ENCODE measurements around the gene USP50. TPM values are rescaled to one million over a fixed set of nuclear protein-coding genes. Genes with fewer than 3 reads are reported as not detected.

Gene USP50
- total RNA-seq, 4 donors from 2014 or later, result not detected

DNA sequence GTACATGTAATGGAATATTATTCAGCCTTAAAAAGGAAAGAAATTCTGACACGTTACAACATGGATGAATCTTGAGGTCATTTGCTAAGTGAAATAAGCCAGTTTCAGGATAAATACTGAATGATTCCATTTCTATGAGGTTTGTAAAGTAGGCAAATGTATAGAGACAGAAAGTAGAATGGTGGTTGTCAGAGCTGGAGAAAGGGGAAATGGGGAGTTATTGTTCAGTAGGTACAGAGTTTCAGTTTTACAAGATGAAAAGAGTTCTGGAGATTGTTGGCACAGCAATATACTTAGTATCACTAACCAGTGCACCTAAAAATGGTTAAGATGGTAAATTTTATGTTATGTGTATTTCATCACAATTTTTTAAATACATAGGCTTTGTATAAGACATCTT lies 61.7 kb downstream of the USP50 start:
- intact Hi-C loops (cut with DNase I; ENCODE audit: low total_unique reads), result no loop called here
- TF ChIP-seq POLR2A (IDR thresholded peaks at IDR 0.05) (no peak), CTCF (IDR thresholded peaks at IDR 0.05) (no peak)
- H3K4me3 ChIP-seq (ENCODE audit: low read depth, poor library complexity, severe bottlenecking), result no peak overlapping the region
- DNase-seq (ENCODE audit: low spot score in 2 of 2), result no peak
- 91 to 100% methylated on average over 1 of the region's 1 CpG for WGBS, 2 donors

- intact Hi-C loops (cut with DNase I; ENCODE audit: low total_unique reads), result no loop called here
- DNase-seq (ENCODE audit: low spot score in 2 of 2), result no peak
- no peak overlapping the region for H3K4me3 ChIP-seq (ENCODE audit: low read depth, poor library complexity, severe bottlenecking)
- 94 to 95% methylated on average over 12 of the region's 12 CpGs for WGBS, 2 donors
- TF ChIP-seq CTCF (IDR thresholded peaks at IDR 0.05) (no peak), POLR2A (IDR thresholded peaks at IDR 0.05) (no peak)
These were observed 70.3 kb downstream of the USP50 start for GRCh38 chr15:50476143-50476542.

DNA sequence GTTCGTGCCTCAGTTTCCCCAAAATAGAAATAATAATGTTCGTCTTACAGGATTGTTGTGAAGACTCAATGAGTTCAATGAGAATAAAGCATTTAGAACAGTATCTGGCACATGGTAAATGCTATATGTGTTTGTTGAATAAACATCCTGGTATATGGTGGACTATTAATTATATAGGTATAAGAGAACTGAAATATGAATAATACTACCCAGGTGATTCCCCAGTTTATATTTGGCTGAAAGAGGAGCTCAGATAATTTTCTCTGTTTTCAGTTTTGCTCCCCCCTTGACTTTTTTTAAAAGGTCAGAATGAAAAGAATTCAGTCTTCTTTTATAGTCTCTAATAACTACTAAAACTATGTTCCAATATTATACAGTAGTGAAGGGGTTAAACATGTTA lies 75.4 kb downstream of the USP50 start:
- TF ChIP-seq CTCF (IDR thresholded peaks at IDR 0.05) (no peak), POLR2A (IDR thresholded peaks at IDR 0.05) (no peak)
- DNase-seq (ENCODE audit: low spot score in 2 of 2), result no peak
- H3K4me3 ChIP-seq (ENCODE audit: low read depth, poor library complexity, severe bottlenecking), result no peak overlapping the region
- intact Hi-C loops (cut with DNase I; ENCODE audit: low total_unique reads), result no loop called here
- 94 to 97% methylated on average over 2 of the region's 2 CpGs for WGBS, 2 donors

GRCh38 chr15:50463423-50464358 lies 82.8 kb downstream of the USP50 start:
- no peak for DNase-seq (ENCODE audit: low spot score in 2 of 2)
- 71 to 81% methylated on average over 2 of the region's 2 CpGs for WGBS, 2 donors
- TF ChIP-seq POLR2A (IDR thresholded peaks at IDR 0.05) (no peak), CTCF (IDR thresholded peaks at IDR 0.05) (no peak)
- H3K4me3 ChIP-seq (ENCODE audit: low read depth, poor library complexity, severe bottlenecking), result no peak overlapping the region
- intact Hi-C loops (cut with DNase I; ENCODE audit: low total_unique reads), result no loop called here

- intact Hi-C loops (cut with DNase I; ENCODE audit: low total_unique reads), result no loop called here
- WGBS, 2 donors, result 69 to 79% methylated on average over 7 of the region's 7 CpGs
- no peak overlapping the region for H3K4me3 ChIP-seq (ENCODE audit: low read depth, poor library complexity, severe bottlenecking)
- TF ChIP-seq CTCF (IDR thresholded peaks at IDR 0.05), result no peak
- no peak for TF ChIP-seq POLR2A (IDR thresholded peaks at IDR 0.05)
- no peak for DNase-seq (ENCODE audit: low spot score in 2 of 2)
These were observed 87.9 kb downstream of the USP50 start for GRCh38 chr15:50458348-50459112.

Data from lower leg skin (tissue), 4 donors.